ENCODE measurements around the gene SYNDIG1. TPM values are rescaled to one million over a fixed set of nuclear protein-coding genes. Genes with fewer than 3 reads are reported as not detected.

Gene SYNDIG1
- total RNA-seq, 4 donors from 2014 or later, result not detected

DNA sequence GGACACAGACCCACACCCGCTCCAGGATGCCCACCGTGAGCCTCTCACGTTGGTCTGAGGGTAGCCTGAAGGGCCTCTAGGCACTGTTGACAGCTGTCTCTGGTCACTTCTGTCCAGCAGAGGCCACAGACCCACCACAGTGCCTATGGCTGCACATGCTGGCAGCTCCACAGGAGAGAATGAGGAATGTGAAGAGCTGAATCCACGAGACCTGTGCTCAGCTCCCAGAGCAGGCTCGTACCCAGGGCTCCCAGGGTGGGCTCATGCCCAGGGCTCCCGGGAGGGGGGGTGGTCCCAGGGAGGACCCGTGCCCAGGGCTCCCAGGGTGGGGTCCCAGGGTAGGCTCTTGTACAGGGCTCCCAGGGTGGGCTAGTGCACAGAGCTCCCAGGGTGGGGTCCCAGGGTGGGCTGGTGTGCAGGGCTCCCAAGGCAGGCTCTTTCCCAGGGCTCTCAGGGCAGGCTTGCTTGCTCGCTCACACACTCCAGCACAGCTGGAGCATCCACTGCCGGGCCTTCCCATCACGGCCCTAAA, 201.0 kb downstream of the SYNDIG1 start:
- no peak for DNase-seq
- WGBS, 2 donors, result 80 to 96% methylated on average over 3 to 4 of the region's 10 CpGs

GRCh38 chr20:24670981-24671380, 201.6 kb downstream of the SYNDIG1 start:
- WGBS, 2 donors, result 60% methylated on average over 1 of the region's 5 CpGs; no CpG with 5 or more reads in 1 of the 2 donors
- H3K4me1 ChIP-seq, result no peaks in the 10 kb centered on the region
- H3K36me3 ChIP-seq, result no peaks in the 10 kb centered on the region
- no peak for DNase-seq
- intact Hi-C loops (cut with DNase I), result no loop called here
- no peaks in the 10 kb centered on the region for H3K9me3 ChIP-seq
- H3K27me3 ChIP-seq, result no peaks in the 10 kb centered on the region
- TF ChIP-seq CTCF (IDR thresholded peaks at IDR 0.05), result no peak
- no peak overlapping the region for H3K27ac ChIP-seq
- no peak overlapping the region for H3K4me3 ChIP-seq

More for the DNA sequence above, 201.0 kb downstream of the SYNDIG1 start:
- no peak overlapping the region for H3K4me3 ChIP-seq
- TF ChIP-seq POLR2A (IDR thresholded peaks at IDR 0.05), result no peak
- no peak for TF ChIP-seq CTCF (IDR thresholded peaks at IDR 0.05)
- no peaks in the 10 kb centered on the region for H3K9me3 ChIP-seq
- no peaks in the 10 kb centered on the region for H3K36me3 ChIP-seq
- H3K27ac ChIP-seq, result no peak overlapping the region
- no peaks in the 10 kb centered on the region for H3K4me1 ChIP-seq
- intact Hi-C loops (cut with DNase I), result no loop called here
- H3K27me3 ChIP-seq, result no peaks in the 10 kb centered on the region

GRCh38 chr20:24672181-24672880, 202.9 kb downstream of the SYNDIG1 start:
- DNase-seq, result no peak
- H3K27ac ChIP-seq, result no peak overlapping the region
- intact Hi-C loops (cut with DNase I), result no loop called here
- H3K27me3 ChIP-seq, result no peaks in the 10 kb centered on the region
- H3K36me3 ChIP-seq, result no peaks in the 10 kb centered on the region
- no peaks in the 10 kb centered on the region for H3K9me3 ChIP-seq
- H3K4me3 ChIP-seq, result no peak overlapping the region
- TF ChIP-seq CTCF (IDR thresholded peaks at IDR 0.05) (no peak), POLR2A (IDR thresholded peaks at IDR 0.05) (no peak)
- H3K4me1 ChIP-seq, result no peaks in the 10 kb centered on the region
- WGBS, 2 donors, result 67 to 91% methylated on average over 6 to 9 of the region's 10 CpGs

DNA sequence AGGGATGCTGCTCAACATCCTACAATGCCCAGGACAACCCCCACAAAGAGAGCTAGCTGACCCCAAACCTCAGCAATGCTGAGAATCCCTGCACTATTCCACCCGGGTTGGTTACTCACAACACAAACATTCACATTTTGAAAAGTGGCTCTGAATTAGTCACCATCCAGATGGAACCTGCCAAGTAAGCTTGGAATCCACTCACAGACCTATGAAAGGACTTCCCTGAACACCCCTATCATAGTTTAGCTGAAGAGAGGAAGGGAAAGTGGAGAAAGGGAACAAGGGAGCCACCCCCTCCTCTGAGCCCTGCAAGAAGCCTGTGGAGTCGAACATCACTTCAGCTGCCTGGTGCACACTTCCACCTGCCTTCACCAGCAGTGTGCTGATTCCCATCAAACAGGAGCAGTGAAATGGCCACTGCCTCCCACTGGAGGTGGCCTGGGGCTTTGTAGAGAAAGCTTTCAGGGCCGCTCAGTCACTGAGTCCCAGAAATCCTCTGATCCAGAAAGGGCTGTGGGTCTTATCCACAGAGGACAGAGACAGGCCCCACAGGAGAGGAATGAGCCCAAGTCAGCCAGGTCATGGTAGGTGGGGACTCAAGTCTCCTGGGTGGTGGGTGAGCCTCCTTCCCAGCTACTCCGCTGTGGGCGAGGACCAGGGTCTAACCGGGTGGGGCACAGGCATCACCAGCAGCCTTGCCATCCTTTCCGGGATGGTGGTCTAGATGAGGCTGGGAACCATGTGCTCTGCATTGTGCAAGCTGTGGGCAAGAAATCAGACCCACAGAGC, 203.7 kb downstream of the SYNDIG1 start:
- 87% methylated on average over 5 of the region's 7 CpGs; no CpG with 5 or more reads in 1 of the 2 donors for WGBS, 2 donors
- DNase-seq, result no peak
- TF ChIP-seq CTCF (IDR thresholded peaks at IDR 0.05), result no peak
- no peak for TF ChIP-seq POLR2A (IDR thresholded peaks at IDR 0.05)
- Histone ChIP-seq H3K27ac (no peak overlapping the region), H3K36me3 (no peaks in the 10 kb centered on the region), H3K4me3 (no peak overlapping the region), H3K9me3 (no peaks in the 10 kb centered on the region), H3K4me1 (no peaks in the 10 kb centered on the region), H3K27me3 (no peaks in the 10 kb centered on the region)
- intact Hi-C loops (cut with DNase I), result no loop called here
